CD14-positive monocyte (primary cell): ENCODE data around the gene FARP1. TPM values are rescaled to one million over a fixed set of nuclear protein-coding genes. Genes with fewer than 3 reads are reported as not detected.

Experiments used
- DNase-seq, 3 donors: peaks; one replicate each; pipeline ENCODE4 v3.0.0-alpha.2; 2011 to 2022
- H2AFZ ChIP-seq: 2 replicates; pipeline ENCODE4 v1.6.0; 2012; ENCODE audit warnings: mild to moderate bottlenecking, low read depth, low read length, inconsistent platforms; ENCODE audit not compliant: insufficient read depth, poor library complexity, severe bottlenecking
- H3K27ac ChIP-seq, 2 donors: 1 replicate in 1 of 2; 2 replicates in 1 of 2; pipeline ENCODE4 v1.5.1; 2012 to 2013; ENCODE audit warnings: low read length in 2 of 2, control low read depth in 1 of 2, inconsistent platforms in 1 of 2, low read depth in 1 of 2, mild to moderate bottlenecking in 1 of 2
- H3K27me3 ChIP-seq, 2 donors: one replicate each; pipeline versions ENCODE4 v1.6.0 to v1.6.1; 2011 to 2013; ENCODE audit warnings: low read length in 2 of 2; ENCODE audit not compliant: control insufficient read depth in 2 of 2, insufficient read depth in 2 of 2
- H3K36me3 ChIP-seq, 2 donors: replicated peaks in 1 of 2; 1 replicate in 1 of 2; 2 replicates in 1 of 2; pipeline versions ENCODE4 v1.5.1 to v1.6.1; 2012 to 2013; ENCODE audit warnings: low read length in 2 of 2, control low read depth in 1 of 2, inconsistent platforms in 1 of 2, mild to moderate bottlenecking in 1 of 2; ENCODE audit not compliant: insufficient read depth in 2 of 2, control insufficient read depth in 1 of 2
- H3K4me1 ChIP-seq, 2 donors: 1 replicate in 1 of 2; 2 replicates in 1 of 2; pipeline versions ENCODE4 v1.5.1 to v1.6.1; 2012 to 2013; ENCODE audit warnings: low read length in 2 of 2, control low read depth in 1 of 2, inconsistent platforms in 1 of 2, mild to moderate bottlenecking in 1 of 2, moderate library complexity in 1 of 2; ENCODE audit not compliant: insufficient read depth in 2 of 2, control insufficient read depth in 1 of 2
- H3K4me2 ChIP-seq: replicated peaks from 2 replicates; pipeline ENCODE3; 2012; ENCODE audit warnings: low read length, moderate library complexity, mild to moderate bottlenecking; ENCODE audit not compliant: poor library complexity, severe bottlenecking; ENCODE audit errors: extremely low read depth
- H3K4me3 ChIP-seq, 3 experiments: fragments of 200-600 bp in 1 of 3; sonication (generic) in 1 of 3; replicated peaks in 1 of 3; 1 replicate in 2 of 3; 2 replicates in 1 of 3; pipeline ENCODE4 v1.5.1; 2011 to 2013; ENCODE audit warnings: low read length in 3 of 3, mild to moderate bottlenecking in 3 of 3, control low read depth in 2 of 3, low read depth in 2 of 3, inconsistent platforms in 1 of 3, moderate library complexity in 1 of 3
- H3K79me2 ChIP-seq: 2 replicates; pipeline ENCODE4 v1.6.0; 2012; ENCODE audit warnings: mild to moderate bottlenecking, control low read depth, inconsistent platforms, low read length, moderate library complexity; ENCODE audit not compliant: insufficient read depth
- H3K9ac ChIP-seq: 2 replicates; pipeline ENCODE4 v1.6.0; 2017; ENCODE audit warnings: low read length, mild to moderate bottlenecking; ENCODE audit not compliant: insufficient read depth, poor library complexity, severe bottlenecking
- H3K9me3 ChIP-seq, 2 donors: replicated peaks in 1 of 2; 1 replicate in 1 of 2; 2 replicates in 1 of 2; pipeline versions ENCODE4 v1.5.1 to v1.6.1; 2012 to 2013; ENCODE audit warnings: low read length in 2 of 2, control low read depth in 1 of 2; ENCODE audit not compliant: control insufficient read depth in 1 of 2, insufficient read depth in 1 of 2
- H4K20me1 ChIP-seq: 2 replicates; pipeline ENCODE4 v1.6.0; 2012; ENCODE audit warnings: mild to moderate bottlenecking, low read length, control low read depth, moderate library complexity; ENCODE audit not compliant: insufficient read depth
- H3K27ac Mint-ChIP-seq, 7 donors: one replicate each; pipeline ENCODE4 v1.8.0; 2020; ENCODE audit warnings: mild to moderate bottlenecking in 7 of 7, mixed read lengths in 7 of 7, moderate library complexity in 6 of 7, inconsistent platforms in 2 of 7
- H3K27me3 Mint-ChIP-seq, 3 donors: one replicate each; pipeline ENCODE4 v1.8.0; 2021 to 2022; ENCODE audit warnings: low read depth in 3 of 3, mild to moderate bottlenecking in 3 of 3, mixed read lengths in 3 of 3, moderate library complexity in 3 of 3, inconsistent platforms in 1 of 3
- H3K36me3 Mint-ChIP-seq, 2 donors: one replicate each; pipeline ENCODE4 v1.8.0; 2020; ENCODE audit warnings: mixed read lengths in 2 of 2, inconsistent platforms in 1 of 2, mild to moderate bottlenecking in 1 of 2
- H3K4me1 Mint-ChIP-seq: one replicate; pipeline ENCODE4 v1.8.0; 2020; ENCODE audit warnings: mild to moderate bottlenecking, mixed read lengths
- H3K4me3 Mint-ChIP-seq, 2 donors: one replicate each; pipeline ENCODE4 v1.8.0; 2020; ENCODE audit warnings: mild to moderate bottlenecking in 2 of 2, mixed read lengths in 2 of 2, moderate library complexity in 1 of 2
- H3K9me3 Mint-ChIP-seq, 7 donors: one replicate each; pipeline ENCODE4 v1.8.0; 2020 to 2022; ENCODE audit warnings: mixed read lengths in 7 of 7, mild to moderate bottlenecking in 6 of 7, moderate library complexity in 6 of 7, inconsistent platforms in 2 of 7
- whole genome bisulfite sequencing: methylation state at CpG from one replicate; pipeline ENCODE4 v1.1.5; 2013; ENCODE audit warnings: missing lambda C conversion rate; ENCODE audit not compliant: insufficient coverage; 5-methylcytosine and 5-hydroxymethylcytosine counted together
- intact Hi-C, 2 donors: fragments of 100-400 bp; cut with micrococcal nuclease; formaldehyde crosslinking; loops; one replicate each; pipeline versions ENCODE4 v1.15.0 to v1.15.1; 2023
- polyA plus RNA-seq, 3 donors: library from polyadenylated mRNA; depleted of rRNA in 1 of 3; unstranded in 2 of 3; stranded (reverse) in 1 of 3; fragments of 300-500 nt in 2 of 3; fragments of >200 nt in 1 of 3; fragmentation: Illumina TruSeq in 2 of 3; gene quantifications; 1 replicate in 2 of 3; 2 replicates in 1 of 3; pipeline ENCODE4 v1.2.3, GENCODE V29; 2012 to 2021
- TF ChIP-seq, protein P1 (sequence below): fragments of 200-600 bp; IDR thresholded peaks from one replicate; pipeline ENCODE4 v1.8.0; 2022; ENCODE audit warnings: antibody characterized with exemption, mild to moderate bottlenecking

The FARP1 gene
- polyA plus RNA-seq, 3 donors = 0.01 to 0.16 (median 0.12) TPM

DNA sequence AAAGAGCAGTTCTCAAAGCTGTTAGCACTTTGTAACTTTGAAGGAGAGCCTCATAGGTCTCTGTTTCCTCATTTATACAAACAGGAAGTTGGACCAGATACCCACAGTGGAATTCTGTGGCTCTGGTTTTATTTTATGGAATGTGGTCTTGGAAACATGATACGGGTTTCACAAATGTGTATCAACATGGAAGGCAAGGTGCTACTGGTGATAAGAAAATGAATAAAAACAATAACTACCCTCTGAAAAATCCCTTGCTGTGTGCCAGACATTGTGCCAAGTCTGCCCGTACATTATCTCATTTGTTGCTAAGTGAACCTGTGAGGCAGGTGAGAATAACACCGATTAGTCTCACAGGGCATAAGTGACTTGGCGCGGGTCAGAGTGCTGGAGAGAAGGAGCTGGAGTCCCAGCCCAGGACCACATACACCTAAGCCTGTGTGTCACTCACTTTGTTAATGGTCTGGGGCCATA lies 79.2 kb downstream of the FARP1 start:
- H4K20me1 ChIP-seq = no peaks in the 10 kb centered on the region
- H3K4me3 Mint-ChIP-seq = no peak overlapping the region
- no peaks in the 10 kb centered on the region for H3K36me3 ChIP-seq
- no peak overlapping the region for H3K4me2 ChIP-seq
- no peak overlapping the region for H3K9ac ChIP-seq
- intact Hi-C loops = no loop called here
- no peak overlapping the region for H3K4me3 ChIP-seq
- H3K79me2 ChIP-seq = no peaks in the 10 kb centered on the region
- H3K4me1 Mint-ChIP-seq = no peaks in the 10 kb centered on the region
- no peak overlapping the region for H3K27ac Mint-ChIP-seq
- no peaks in the 10 kb centered on the region for H3K36me3 Mint-ChIP-seq
- H3K4me1 ChIP-seq = no peaks in the 10 kb centered on the region
- H3K9me3 Mint-ChIP-seq = peaks cover 0 to 4% (median 2%) of the 10 kb centered on the region in 7 donors
- H2AFZ ChIP-seq = no peak overlapping the region
- no peak for DNase-seq
- no peaks in the 10 kb centered on the region for H3K9me3 ChIP-seq
- H3K27me3 Mint-ChIP-seq = peaks cover 0 to 1% (median 1%) of the 10 kb centered on the region in 3 donors
- TF ChIP-seq, protein P1, sequence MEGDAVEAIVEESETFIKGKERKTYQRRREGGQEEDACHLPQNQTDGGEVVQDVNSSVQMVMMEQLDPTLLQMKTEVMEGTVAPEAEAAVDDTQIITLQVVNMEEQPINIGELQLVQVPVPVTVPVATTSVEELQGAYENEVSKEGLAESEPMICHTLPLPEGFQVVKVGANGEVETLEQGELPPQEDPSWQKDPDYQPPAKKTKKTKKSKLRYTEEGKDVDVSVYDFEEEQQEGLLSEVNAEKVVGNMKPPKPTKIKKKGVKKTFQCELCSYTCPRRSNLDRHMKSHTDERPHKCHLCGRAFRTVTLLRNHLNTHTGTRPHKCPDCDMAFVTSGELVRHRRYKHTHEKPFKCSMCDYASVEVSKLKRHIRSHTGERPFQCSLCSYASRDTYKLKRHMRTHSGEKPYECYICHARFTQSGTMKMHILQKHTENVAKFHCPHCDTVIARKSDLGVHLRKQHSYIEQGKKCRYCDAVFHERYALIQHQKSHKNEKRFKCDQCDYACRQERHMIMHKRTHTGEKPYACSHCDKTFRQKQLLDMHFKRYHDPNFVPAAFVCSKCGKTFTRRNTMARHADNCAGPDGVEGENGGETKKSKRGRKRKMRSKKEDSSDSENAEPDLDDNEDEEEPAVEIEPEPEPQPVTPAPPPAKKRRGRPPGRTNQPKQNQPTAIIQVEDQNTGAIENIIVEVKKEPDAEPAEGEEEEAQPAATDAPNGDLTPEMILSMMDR = no peak
- WGBS = 100% methylated on average over 4 of the region's 5 CpGs
- H3K27ac ChIP-seq = no peak overlapping the region
- no peaks in the 10 kb centered on the region for H3K27me3 ChIP-seq

DNA sequence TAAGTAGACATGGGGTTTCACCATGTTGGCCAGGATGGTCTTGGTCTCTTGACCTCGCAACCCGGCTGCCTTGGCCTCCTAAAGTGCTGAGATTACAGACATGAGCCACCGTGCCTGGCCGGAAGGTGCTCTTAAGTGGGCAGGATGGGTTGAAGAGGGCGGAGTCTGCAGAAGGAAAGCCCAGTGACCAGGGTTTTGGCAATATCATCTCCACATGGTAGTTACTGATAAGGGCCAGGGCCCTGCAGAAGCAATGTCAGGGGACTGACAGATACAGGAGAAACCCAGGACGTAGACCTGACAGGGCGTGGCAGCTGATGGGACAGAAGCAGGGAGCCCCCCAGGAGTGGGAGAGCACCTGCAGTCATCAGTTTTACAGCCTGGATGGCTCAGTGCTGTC lies 79.9 kb downstream of the FARP1 start:
- Mint-ChIP-seq H3K36me3 (no peaks in the 10 kb centered on the region), H3K4me3 (no peak overlapping the region), H3K27ac (no peak overlapping the region), H3K9me3 (peaks cover 0 to 10% (median 4%) of the 10 kb centered on the region in 7 donors), H3K4me1 (no peaks in the 10 kb centered on the region), H3K27me3 (peaks cover 0 to 1% (median 0%) of the 10 kb centered on the region in 3 donors)
- H3K4me2 ChIP-seq = no peak overlapping the region
- H3K4me1 ChIP-seq = no peaks in the 10 kb centered on the region
- no peaks in the 10 kb centered on the region for H3K27me3 ChIP-seq
- H3K9ac ChIP-seq = no peak overlapping the region
- WGBS = 82% methylated on average over 4 of the region's 7 CpGs
- H3K9me3 ChIP-seq = no peaks in the 10 kb centered on the region
- intact Hi-C loops = no loop called here
- no peaks in the 10 kb centered on the region for H3K79me2 ChIP-seq
- H2AFZ ChIP-seq = no peak overlapping the region
- H3K36me3 ChIP-seq = no peaks in the 10 kb centered on the region
- H3K4me3 ChIP-seq = no peak overlapping the region
- no peaks in the 10 kb centered on the region for H4K20me1 ChIP-seq
- TF ChIP-seq, protein P1 = no peak
- no peak overlapping the region for H3K27ac ChIP-seq
- DNase-seq = no peak
